Caco-2 (cell line): ENCODE data around the gene ARAP1. TPM values are rescaled to one million over a fixed set of nuclear protein-coding genes. Genes with fewer than 3 reads are reported as not detected.

Experiments used
- BruUV-seq: library from RNA; stranded (reverse); fragments of 400-500 nt; replicated peaks from 2 replicates; lab custom pipeline; 2021; lab: Mats Ljungman, UMichigan
- CTCF ChIA-PET: fragments of 300-600 bp; sonication (Branson Sonifier 250); formaldehyde crosslinking; loops from one replicate; lab custom pipeline; 2022; ENCODE audit warnings: antibody characterized with exemption; lab: Charles Lee
- POLR2A ChIA-PET: fragments of 300-600 bp; sonication (Branson Sonifier 250); formaldehyde crosslinking; loops from one replicate; lab custom pipeline; 2022; ENCODE audit warnings: antibody characterized with exemption; lab: Charles Lee
- DNase-seq, 2 experiments: peaks; one replicate each; pipeline versions ENCODE4 v3.0.0 to v3.0.0-alpha.2; 2020 to 2022
- H3K27me3 ChIP-seq: replicated peaks from 2 replicates; pipeline ENCODE4 v1.6.0; 2011; ENCODE audit warnings: low read length; ENCODE audit not compliant: control insufficient read depth, insufficient read depth
- H3K36me3 ChIP-seq: 2 replicates; pipeline ENCODE4 v1.5.1; 2011; ENCODE audit warnings: low read length; ENCODE audit not compliant: control insufficient read depth, insufficient read depth
- H3K4me1 ChIP-seq: fragments of 250-450 bp; sonication (Bioruptor Pico); 2 replicates; pipeline ENCODE4 v1.5.1; 2020; ENCODE audit warnings: mild to moderate bottlenecking
- H3K4me3 ChIP-seq: 2 replicates; pipeline ENCODE4 v1.5.1; 2011; ENCODE audit warnings: low read depth, mild to moderate bottlenecking, control low read depth, low read length
- H3K9me3 ChIP-seq: fragments of 250-450 bp; sonication (Bioruptor Pico); 2 replicates; pipeline ENCODE4 v1.5.1; 2020; ENCODE audit warnings: mild to moderate bottlenecking, moderate library complexity
- H3K27ac Mint-ChIP-seq: one replicate; pipeline ENCODE4 v1.8.0; 2022; ENCODE audit warnings: mixed read lengths; ENCODE audit not compliant: unreplicated experiment
- H3K27me3 Mint-ChIP-seq: one replicate; pipeline ENCODE4 v1.8.0; 2022; ENCODE audit warnings: mixed read lengths; ENCODE audit not compliant: insufficient read depth, unreplicated experiment
- H3K36me3 Mint-ChIP-seq: one replicate; pipeline ENCODE4 v1.8.0; 2022; ENCODE audit warnings: mild to moderate bottlenecking, mixed read lengths; ENCODE audit not compliant: insufficient read depth, unreplicated experiment
- H3K4me1 Mint-ChIP-seq: one replicate; pipeline ENCODE4 v1.8.0; 2022; ENCODE audit warnings: low read depth, mixed read lengths; ENCODE audit not compliant: unreplicated experiment
- H3K4me3 Mint-ChIP-seq: one replicate; pipeline ENCODE4 v1.8.0; 2022; ENCODE audit warnings: mild to moderate bottlenecking, moderate library complexity, mixed read lengths; ENCODE audit not compliant: unreplicated experiment
- H3K9me3 Mint-ChIP-seq: one replicate; pipeline ENCODE4 v1.8.0; 2022; ENCODE audit warnings: mixed read lengths; ENCODE audit not compliant: unreplicated experiment
- intact Hi-C: fragments of 100-400 bp; cut with micrococcal nuclease; formaldehyde crosslinking; loops from one replicate; pipeline ENCODE4 v1.10.0; 2022; ENCODE audit not compliant: unreplicated experiment
- microRNA-seq: library from miRNA; unstranded; fragments of <30 nt; microRNA quantifications from one replicate; pipeline ENCODE4 v1.2.0, GENCODE V29; 2022
- total RNA-seq: library from RNA; stranded (reverse); gene quantifications from 2 replicates; pipeline ENCODE4 v1.2.3, GENCODE V29; 2022
- TF ChIP-seq, protein P1 (sequence below), 2 experiments: fragments of 200-600 bp in 1 of 2; IDR thresholded peaks; 1 replicate in 1 of 2; 2 replicates in 1 of 2; pipeline versions ENCODE4 v1.5.1 to v1.8.0; 2011 to 2022; ENCODE audit warnings: antibody characterized with exemption in 1 of 2, control low read depth in 1 of 2, inconsistent platforms in 1 of 2, low read depth in 1 of 2, low read length in 1 of 2, mild to moderate bottlenecking in 1 of 2, moderate library complexity in 1 of 2; ENCODE audit not compliant: insufficient read depth in 1 of 2, severe bottlenecking in 1 of 2, unreplicated experiment in 1 of 2

The ARAP1 gene
- total RNA-seq, 1 experiment from 2014 or later = 87.1 TPM

DNA sequence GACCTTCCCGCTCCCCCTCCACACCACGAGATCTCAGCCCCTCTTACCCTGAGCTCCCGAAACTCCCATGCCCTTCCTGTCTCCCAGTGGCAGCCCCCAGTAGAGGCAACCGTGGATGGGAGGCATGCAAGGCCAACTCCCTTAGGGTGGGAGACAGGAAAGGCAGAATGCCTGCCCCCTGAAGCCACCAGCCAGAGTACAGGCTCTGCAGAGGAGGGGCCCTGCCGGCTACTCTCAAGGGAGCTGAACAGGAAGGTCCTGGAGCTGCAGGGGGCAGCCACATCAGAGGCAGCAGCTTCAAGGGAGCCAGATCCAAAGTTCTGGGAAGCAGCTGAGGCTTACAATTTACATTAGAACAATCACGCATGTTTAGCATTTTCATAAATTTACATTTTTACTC lies 116.3 kb downstream of the ARAP1 start:
- H3K9me3 Mint-ChIP-seq = no peaks in the 10 kb centered on the region
- H3K4me3 Mint-ChIP-seq = no peak overlapping the region
- TF ChIP-seq, protein P1, sequence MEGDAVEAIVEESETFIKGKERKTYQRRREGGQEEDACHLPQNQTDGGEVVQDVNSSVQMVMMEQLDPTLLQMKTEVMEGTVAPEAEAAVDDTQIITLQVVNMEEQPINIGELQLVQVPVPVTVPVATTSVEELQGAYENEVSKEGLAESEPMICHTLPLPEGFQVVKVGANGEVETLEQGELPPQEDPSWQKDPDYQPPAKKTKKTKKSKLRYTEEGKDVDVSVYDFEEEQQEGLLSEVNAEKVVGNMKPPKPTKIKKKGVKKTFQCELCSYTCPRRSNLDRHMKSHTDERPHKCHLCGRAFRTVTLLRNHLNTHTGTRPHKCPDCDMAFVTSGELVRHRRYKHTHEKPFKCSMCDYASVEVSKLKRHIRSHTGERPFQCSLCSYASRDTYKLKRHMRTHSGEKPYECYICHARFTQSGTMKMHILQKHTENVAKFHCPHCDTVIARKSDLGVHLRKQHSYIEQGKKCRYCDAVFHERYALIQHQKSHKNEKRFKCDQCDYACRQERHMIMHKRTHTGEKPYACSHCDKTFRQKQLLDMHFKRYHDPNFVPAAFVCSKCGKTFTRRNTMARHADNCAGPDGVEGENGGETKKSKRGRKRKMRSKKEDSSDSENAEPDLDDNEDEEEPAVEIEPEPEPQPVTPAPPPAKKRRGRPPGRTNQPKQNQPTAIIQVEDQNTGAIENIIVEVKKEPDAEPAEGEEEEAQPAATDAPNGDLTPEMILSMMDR (IDR thresholded peaks at IDR 0.05; ENCODE audit: insufficient read depth in 1 of 2, low read depth in 1 of 2, low read length in 1 of 2, severe bottlenecking in 1 of 2, unreplicated experiment in 1 of 2) = no peak
- BruUV-seq = no TSS peak
- Histone ChIP-seq H3K4me3 (no peak overlapping the region), H3K4me1 (no peaks in the 10 kb centered on the region), H3K36me3 (no peaks in the 10 kb centered on the region), H3K27me3 (peaks cover 3% of the 10 kb centered on the region), H3K9me3 (no peaks in the 10 kb centered on the region)
- H3K27ac Mint-ChIP-seq = no peak overlapping the region
- no peaks in the 10 kb centered on the region for H3K4me1 Mint-ChIP-seq
- POLR2A ChIA-PET = no interaction called here
- H3K27me3 Mint-ChIP-seq = peaks cover 23% of the 10 kb centered on the region
- intact Hi-C loops = no loop called here
- no peaks in the 10 kb centered on the region for H3K36me3 Mint-ChIP-seq
- CTCF ChIA-PET = interaction anchor here (0.6 to 2.3 kb wide), 6 partner anchors 10 to 289 kb away, joined by 3 to 8 read pairs (median 5); no protein-coding TSS in a partner anchor
- DNase-seq = no peak

DNA sequence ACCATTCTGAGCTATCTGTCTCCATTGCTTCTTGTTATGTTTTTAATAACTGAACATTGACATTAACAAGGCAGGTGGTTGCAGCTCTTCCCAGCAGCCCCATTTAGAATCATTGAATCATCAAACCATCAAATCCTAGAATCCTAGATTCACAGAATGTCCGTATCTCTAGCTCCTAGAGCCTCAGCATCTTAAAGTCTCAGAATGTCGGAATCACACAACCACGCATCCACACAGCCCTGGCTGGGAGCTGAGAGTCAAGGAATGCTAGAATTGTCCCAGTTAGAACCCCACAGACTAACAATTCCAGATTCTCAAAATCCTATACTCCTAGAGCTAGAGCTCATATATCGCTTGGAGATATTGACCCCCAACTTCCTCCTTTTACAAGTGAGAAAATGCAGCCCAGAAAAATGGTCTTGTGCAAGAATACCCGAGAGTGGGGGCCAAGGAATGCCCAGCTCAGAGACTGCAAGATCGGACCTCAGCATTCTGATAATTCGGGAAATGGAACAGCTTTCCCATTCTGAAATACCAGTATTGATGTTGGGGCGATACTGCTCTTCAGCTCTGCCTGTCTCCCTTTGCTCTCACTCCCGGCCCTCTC lies 116.8 kb downstream of the ARAP1 start:
- Mint-ChIP-seq H3K27ac (no peak overlapping the region), H3K27me3 (peaks cover 26% of the 10 kb centered on the region), H3K4me3 (no peak overlapping the region), H3K9me3 (no peaks in the 10 kb centered on the region), H3K4me1 (peaks cover 2% of the 10 kb centered on the region), H3K36me3 (no peaks in the 10 kb centered on the region)
- Histone ChIP-seq H3K27me3 (no peaks in the 10 kb centered on the region; the same call in 1 of the 2 replicates), H3K36me3 (no peaks in the 10 kb centered on the region), H3K4me3 (no peak overlapping the region), H3K9me3 (no peaks in the 10 kb centered on the region), H3K4me1 (no peaks in the 10 kb centered on the region)
- TF ChIP-seq, protein P1 (IDR thresholded peaks at IDR 0.05; ENCODE audit: insufficient read depth in 1 of 2, low read depth in 1 of 2, low read length in 1 of 2, severe bottlenecking in 1 of 2, unreplicated experiment in 1 of 2) = no peak
- ChIA-PET CTCF (interaction anchor here (0.6 to 2.3 kb wide), 7 partner anchors 11 to 164 kb away, joined by 3 to 8 read pairs (median 4); no protein-coding TSS in a partner anchor), POLR2A (no interaction called here)
- no TSS peak for BruUV-seq
- no peak for DNase-seq
- intact Hi-C loops = no loop called here

Small RNA genes lying within 50 kb of the gene (microRNA-seq; reads per million reads assigned to microRNA genes)
- gene MIR4692 = not detected

Other genes with a start within 250 kb of the ARAP1 start
- gene PDE2A, start 78.0 kb downstream of the ARAP1 start, total RNA-seq = 1.2 and 1.4 TPM in 2 replicates
- 492 and 501 TPM in 2 replicates for gene STARD10, start 41.6 kb upstream of the ARAP1 start, total RNA-seq
- 19.3 and 25.0 TPM in 2 replicates for gene ATG16L2, start 62.0 kb upstream of the ARAP1 start, total RNA-seq